ENCODE measurements around the gene PAPSS1.

- TF ChIP-seq, protein P1, sequence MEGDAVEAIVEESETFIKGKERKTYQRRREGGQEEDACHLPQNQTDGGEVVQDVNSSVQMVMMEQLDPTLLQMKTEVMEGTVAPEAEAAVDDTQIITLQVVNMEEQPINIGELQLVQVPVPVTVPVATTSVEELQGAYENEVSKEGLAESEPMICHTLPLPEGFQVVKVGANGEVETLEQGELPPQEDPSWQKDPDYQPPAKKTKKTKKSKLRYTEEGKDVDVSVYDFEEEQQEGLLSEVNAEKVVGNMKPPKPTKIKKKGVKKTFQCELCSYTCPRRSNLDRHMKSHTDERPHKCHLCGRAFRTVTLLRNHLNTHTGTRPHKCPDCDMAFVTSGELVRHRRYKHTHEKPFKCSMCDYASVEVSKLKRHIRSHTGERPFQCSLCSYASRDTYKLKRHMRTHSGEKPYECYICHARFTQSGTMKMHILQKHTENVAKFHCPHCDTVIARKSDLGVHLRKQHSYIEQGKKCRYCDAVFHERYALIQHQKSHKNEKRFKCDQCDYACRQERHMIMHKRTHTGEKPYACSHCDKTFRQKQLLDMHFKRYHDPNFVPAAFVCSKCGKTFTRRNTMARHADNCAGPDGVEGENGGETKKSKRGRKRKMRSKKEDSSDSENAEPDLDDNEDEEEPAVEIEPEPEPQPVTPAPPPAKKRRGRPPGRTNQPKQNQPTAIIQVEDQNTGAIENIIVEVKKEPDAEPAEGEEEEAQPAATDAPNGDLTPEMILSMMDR (IDR thresholded peaks at IDR 0.05) = no peak
- TF ChIP-seq ZC3H11A (IDR thresholded peaks at IDR 0.05) = no peak
- no peak for TF ChIP-seq POLR2A (IDR thresholded peaks at IDR 0.05; ENCODE audit: low read length)
- TF ChIP-seq RCOR1 (IDR thresholded peaks at IDR 0.05; ENCODE audit: low read depth, low read length) = no peak
- TF ChIP-seq SMC3 (IDR thresholded peaks at IDR 0.05) = no peak
- no peak for TF ChIP-seq BHLHE40 (IDR thresholded peaks at IDR 0.05; ENCODE audit: low read depth, low read length)
- TF ChIP-seq, protein P2, sequence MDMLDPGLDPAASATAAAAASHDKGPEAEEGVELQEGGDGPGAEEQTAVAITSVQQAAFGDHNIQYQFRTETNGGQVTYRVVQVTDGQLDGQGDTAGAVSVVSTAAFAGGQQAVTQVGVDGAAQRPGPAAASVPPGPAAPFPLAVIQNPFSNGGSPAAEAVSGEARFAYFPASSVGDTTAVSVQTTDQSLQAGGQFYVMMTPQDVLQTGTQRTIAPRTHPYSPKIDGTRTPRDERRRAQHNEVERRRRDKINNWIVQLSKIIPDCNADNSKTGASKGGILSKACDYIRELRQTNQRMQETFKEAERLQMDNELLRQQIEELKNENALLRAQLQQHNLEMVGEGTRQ (IDR thresholded peaks at IDR 0.05) = no peak
- no peak for TF ChIP-seq EP300 (IDR thresholded peaks at IDR 0.05)
- no peak for TF ChIP-seq KDM1A (IDR thresholded peaks at IDR 0.05; ENCODE audit: low read depth)
Observed at GRCh38 chr4:107589269-107589668, 130.8 kb downstream of the PAPSS1 start.

Measured in A549 (cell line).